Measurements from ENCODE around the gene MYO5B. TPM values are rescaled to one million over a fixed set of nuclear protein-coding genes. Genes with fewer than 3 reads are reported as not detected.

The MYO5B gene
- total RNA-seq, 1 donor from 2014 or later = 6.7 TPM

- Mint-ChIP-seq H3K4me1 (peaks cover 10% of the 10 kb centered on the region), H3K27me3 (ENCODE audit: insufficient read depth, low read depth) (no peaks in the 10 kb centered on the region), H3K27ac (no peak overlapping the region), H3K4me3 (no peak overlapping the region), H3K9me3 (no peaks in the 10 kb centered on the region), H3K36me3 (no peaks in the 10 kb centered on the region)
- no peak for DNase-seq (ENCODE audit: low spot score)
- Histone ChIP-seq H3K9me3 (ENCODE audit: low read depth) (no peaks in the 10 kb centered on the region), H3K9ac (no peak overlapping the region), H3K79me2 (ENCODE audit: low read depth) (no peaks in the 10 kb centered on the region), H3K4me1 (no peaks in the 10 kb centered on the region), H2AFZ (replicated peaks) (no peak overlapping the region), H3K27ac (no peak overlapping the region), H3K27me3 (no peaks in the 10 kb centered on the region), H3K36me3 (no peaks in the 10 kb centered on the region), H3K4me2 (no peak overlapping the region), H3F3A (ENCODE audit: low read depth) (no peaks in the 10 kb centered on the region), H3K4me3 (no peak overlapping the region), H4K20me1 (ENCODE audit: low read depth) (no peaks in the 10 kb centered on the region)
- no peak for TF ChIP-seq CTCF (IDR thresholded peaks at IDR 0.05)
- no peak for TF ChIP-seq EZH2 (IDR thresholded peaks at IDR 0.05)
- TF ChIP-seq EZH2phosphoT487 (IDR thresholded peaks at IDR 0.05) = no peak
These were observed 190.9 kb downstream of the MYO5B start for GRCh38 chr18:50004013-50004412.

GRCh38 chr18:50002781-50003180 lies 192.2 kb downstream of the MYO5B start:
- no peak for DNase-seq (ENCODE audit: low spot score)
- H3K4me3 Mint-ChIP-seq = no peak overlapping the region
- H3K9me3 Mint-ChIP-seq = no peaks in the 10 kb centered on the region
- H3K27me3 Mint-ChIP-seq (ENCODE audit: insufficient read depth, low read depth) = no peaks in the 10 kb centered on the region
- no peak overlapping the region for H2AFZ ChIP-seq (replicated peaks)
- no peak overlapping the region for H3K4me2 ChIP-seq
- H3K4me1 Mint-ChIP-seq = peaks cover 10% of the 10 kb centered on the region
- no peak overlapping the region for H3K27ac Mint-ChIP-seq
- H3K36me3 ChIP-seq = no peaks in the 10 kb centered on the region
- no peaks in the 10 kb centered on the region for H3K79me2 ChIP-seq (ENCODE audit: low read depth)
- no peak for TF ChIP-seq EZH2phosphoT487 (IDR thresholded peaks at IDR 0.05)
- no peak for TF ChIP-seq EZH2 (IDR thresholded peaks at IDR 0.05)
- TF ChIP-seq CTCF (IDR thresholded peaks at IDR 0.05) = no peak
- no peak overlapping the region for H3K27ac ChIP-seq
- no peaks in the 10 kb centered on the region for H3K27me3 ChIP-seq
- no peaks in the 10 kb centered on the region for H3K4me1 ChIP-seq
- H4K20me1 ChIP-seq (ENCODE audit: low read depth) = no peaks in the 10 kb centered on the region
- H3K9ac ChIP-seq = no peak overlapping the region
- no peaks in the 10 kb centered on the region for H3K9me3 ChIP-seq (ENCODE audit: low read depth)
- no peak overlapping the region for H3K4me3 ChIP-seq
- H3K36me3 Mint-ChIP-seq = no peaks in the 10 kb centered on the region
- H3F3A ChIP-seq (ENCODE audit: low read depth) = no peaks in the 10 kb centered on the region

- Histone ChIP-seq H3K9me3 (ENCODE audit: low read depth) (no peaks in the 10 kb centered on the region), H3K79me2 (ENCODE audit: low read depth) (no peaks in the 10 kb centered on the region), H4K20me1 (ENCODE audit: low read depth) (no peaks in the 10 kb centered on the region), H3K4me3 (no peak overlapping the region), H2AFZ (replicated peaks) (no peak overlapping the region), H3K27me3 (no peaks in the 10 kb centered on the region), H3K36me3 (no peaks in the 10 kb centered on the region), H3K9ac (no peak overlapping the region), H3F3A (ENCODE audit: low read depth) (no peaks in the 10 kb centered on the region), H3K27ac (no peak overlapping the region), H3K4me1 (no peaks in the 10 kb centered on the region), H3K4me2 (no peak overlapping the region)
- Mint-ChIP-seq H3K36me3 (no peaks in the 10 kb centered on the region), H3K4me1 (peaks cover 10% of the 10 kb centered on the region), H3K27ac (no peak overlapping the region), H3K4me3 (no peak overlapping the region), H3K27me3 (ENCODE audit: insufficient read depth, low read depth) (peaks cover 2% of the 10 kb centered on the region), H3K9me3 (no peaks in the 10 kb centered on the region)
- DNase-seq (ENCODE audit: low spot score) = no peak
- TF ChIP-seq EZH2phosphoT487 (IDR thresholded peaks at IDR 0.05) (no peak), CTCF (IDR thresholded peaks at IDR 0.05) (no peak)
These were observed 194.7 kb downstream of the MYO5B start for GRCh38 chr18:50000227-50000626.

GRCh38 chr18:49999128-49999527 lies 195.8 kb downstream of the MYO5B start:
- H3K79me2 ChIP-seq (ENCODE audit: low read depth) = no peaks in the 10 kb centered on the region
- no peak overlapping the region for H3K9ac ChIP-seq
- H3K27ac Mint-ChIP-seq = no peak overlapping the region
- no peaks in the 10 kb centered on the region for H3K36me3 ChIP-seq
- no peaks in the 10 kb centered on the region for H3K4me1 ChIP-seq
- H3K4me3 Mint-ChIP-seq = no peak overlapping the region
- H4K20me1 ChIP-seq (ENCODE audit: low read depth) = no peaks in the 10 kb centered on the region
- no peak overlapping the region for H3K4me2 ChIP-seq
- no peaks in the 10 kb centered on the region for H3K36me3 Mint-ChIP-seq
- H3K27me3 ChIP-seq = no peaks in the 10 kb centered on the region
- no peaks in the 10 kb centered on the region for H3K9me3 Mint-ChIP-seq
- peaks cover 10% of the 10 kb centered on the region for H3K4me1 Mint-ChIP-seq
- no peak overlapping the region for H3K4me3 ChIP-seq
- no peak overlapping the region for H3K27ac ChIP-seq
- DNase-seq (ENCODE audit: low spot score) = no peak
- no peaks in the 10 kb centered on the region for H3K9me3 ChIP-seq (ENCODE audit: low read depth)
- H3F3A ChIP-seq (ENCODE audit: low read depth) = no peaks in the 10 kb centered on the region
- TF ChIP-seq EZH2phosphoT487 (IDR thresholded peaks at IDR 0.05) (no peak), EZH2 (IDR thresholded peaks at IDR 0.05) (no peak), CTCF (IDR thresholded peaks at IDR 0.05) (no peak)
- peaks cover 2% of the 10 kb centered on the region for H3K27me3 Mint-ChIP-seq (ENCODE audit: insufficient read depth, low read depth)
- H2AFZ ChIP-seq (replicated peaks) = no peak overlapping the region
